GM12874 (cell line): ENCODE measurements around the gene NGEF.

Experiments
- TF ChIP-seq, protein P1 (sequence below): IDR thresholded peaks from 2 replicates; pipeline ENCODE4 v1.5.1; 2011; ENCODE audit warnings: low read depth, mild to moderate bottlenecking, control low read depth, low read length, moderate library complexity; ENCODE audit not compliant: insufficient read depth

NGEF gene

DNA sequence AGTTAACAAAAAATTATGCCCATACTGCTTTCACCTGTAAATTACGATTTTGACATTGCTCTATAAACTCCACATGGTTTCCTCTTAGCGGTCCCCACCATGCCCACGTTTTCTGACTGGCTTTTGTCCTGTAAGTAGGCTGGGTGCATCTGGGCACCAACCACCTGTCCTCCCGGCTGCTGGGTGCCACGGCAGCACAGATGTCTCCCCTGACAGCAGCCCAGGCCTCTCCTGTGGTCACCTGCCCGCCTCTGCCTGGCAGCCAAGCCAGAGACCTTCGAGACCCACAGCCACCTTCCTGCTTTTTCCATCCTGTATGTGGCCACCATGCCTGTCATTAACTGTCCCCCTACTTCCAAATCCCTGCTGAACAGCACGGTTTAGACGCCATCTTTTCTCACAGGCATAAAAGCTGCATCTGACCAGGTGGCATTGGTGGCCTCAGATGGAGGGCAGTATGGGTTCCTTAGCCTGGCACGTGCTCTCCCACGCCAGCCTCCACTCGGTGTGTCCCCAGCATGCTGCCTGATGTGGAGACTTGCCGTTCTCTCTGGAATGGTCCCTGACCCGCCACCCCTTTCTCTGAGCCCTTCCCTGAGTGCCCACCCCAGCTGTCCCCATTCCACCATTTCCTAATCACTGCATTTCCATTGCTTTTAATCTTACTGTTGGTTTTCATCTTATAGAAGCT is 124.1 kb downstream of the NGEF start:
- TF ChIP-seq, protein P1, sequence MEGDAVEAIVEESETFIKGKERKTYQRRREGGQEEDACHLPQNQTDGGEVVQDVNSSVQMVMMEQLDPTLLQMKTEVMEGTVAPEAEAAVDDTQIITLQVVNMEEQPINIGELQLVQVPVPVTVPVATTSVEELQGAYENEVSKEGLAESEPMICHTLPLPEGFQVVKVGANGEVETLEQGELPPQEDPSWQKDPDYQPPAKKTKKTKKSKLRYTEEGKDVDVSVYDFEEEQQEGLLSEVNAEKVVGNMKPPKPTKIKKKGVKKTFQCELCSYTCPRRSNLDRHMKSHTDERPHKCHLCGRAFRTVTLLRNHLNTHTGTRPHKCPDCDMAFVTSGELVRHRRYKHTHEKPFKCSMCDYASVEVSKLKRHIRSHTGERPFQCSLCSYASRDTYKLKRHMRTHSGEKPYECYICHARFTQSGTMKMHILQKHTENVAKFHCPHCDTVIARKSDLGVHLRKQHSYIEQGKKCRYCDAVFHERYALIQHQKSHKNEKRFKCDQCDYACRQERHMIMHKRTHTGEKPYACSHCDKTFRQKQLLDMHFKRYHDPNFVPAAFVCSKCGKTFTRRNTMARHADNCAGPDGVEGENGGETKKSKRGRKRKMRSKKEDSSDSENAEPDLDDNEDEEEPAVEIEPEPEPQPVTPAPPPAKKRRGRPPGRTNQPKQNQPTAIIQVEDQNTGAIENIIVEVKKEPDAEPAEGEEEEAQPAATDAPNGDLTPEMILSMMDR: no peak

- TF ChIP-seq, protein P1: no peak
Measured at GRCh38 chr2:232888099-232888836, 124.8 kb downstream of the NGEF start.

DNA sequence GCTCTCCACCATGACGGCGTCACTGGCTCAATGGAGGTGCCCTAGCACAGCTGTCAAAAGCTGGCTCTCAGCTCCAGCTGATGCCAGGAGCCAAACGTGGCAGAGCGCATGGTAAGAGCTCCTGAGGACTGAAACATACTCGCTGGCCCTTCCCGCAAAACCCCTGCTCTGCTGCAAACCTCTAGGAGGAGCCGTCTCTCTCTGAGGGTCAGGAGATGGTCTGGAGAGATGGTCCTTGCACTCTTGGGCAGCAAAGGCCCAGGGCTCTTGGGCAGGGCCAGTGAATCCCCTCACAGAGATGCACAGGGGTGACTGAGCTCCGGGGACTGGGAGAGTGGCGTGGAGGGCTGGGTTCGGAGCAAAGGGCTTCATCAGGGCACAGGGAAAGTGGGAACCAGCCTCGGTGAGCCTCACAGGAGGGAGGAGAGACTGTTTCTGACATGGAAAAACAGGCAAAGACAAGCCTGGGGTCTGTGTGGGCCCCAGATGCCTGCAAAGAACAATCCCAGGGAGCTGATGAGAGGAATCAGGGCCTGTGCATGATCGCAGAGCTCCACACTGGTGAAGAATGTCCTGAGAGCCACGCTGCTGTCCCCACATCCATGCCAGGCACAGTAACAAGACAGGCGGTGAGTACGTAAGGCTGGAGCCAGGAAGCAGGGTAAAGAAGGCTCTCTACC is 125.7 kb downstream of the NGEF start:
- TF ChIP-seq, protein P1: no peak

GRCh38 chr2:232886632-232887031 is 126.4 kb downstream of the NGEF start:
- TF ChIP-seq, protein P1: no peak

GRCh38 chr2:232886176-232886575 is 126.9 kb downstream of the NGEF start:
- TF ChIP-seq, protein P1: no peak

GRCh38 chr2:232885264-232885961 is 127.6 kb downstream of the NGEF start:
- TF ChIP-seq, protein P1: no peak
